Measurements from ENCODE around the gene RXFP4. TPM values are rescaled to one million over a fixed set of nuclear protein-coding genes. Genes with fewer than 3 reads are reported as not detected.
A peak's percentile ranks its signal among the peaks of the same experiment; 100 is the strongest.

RXFP4 gene
- total and polyA plus RNA-seq, 9 of the 15 experiments (the other 6 are each of a cell fraction or from before 2014, with no cell fraction given), result 0.64 TPM; not detected in 8

DNA sequence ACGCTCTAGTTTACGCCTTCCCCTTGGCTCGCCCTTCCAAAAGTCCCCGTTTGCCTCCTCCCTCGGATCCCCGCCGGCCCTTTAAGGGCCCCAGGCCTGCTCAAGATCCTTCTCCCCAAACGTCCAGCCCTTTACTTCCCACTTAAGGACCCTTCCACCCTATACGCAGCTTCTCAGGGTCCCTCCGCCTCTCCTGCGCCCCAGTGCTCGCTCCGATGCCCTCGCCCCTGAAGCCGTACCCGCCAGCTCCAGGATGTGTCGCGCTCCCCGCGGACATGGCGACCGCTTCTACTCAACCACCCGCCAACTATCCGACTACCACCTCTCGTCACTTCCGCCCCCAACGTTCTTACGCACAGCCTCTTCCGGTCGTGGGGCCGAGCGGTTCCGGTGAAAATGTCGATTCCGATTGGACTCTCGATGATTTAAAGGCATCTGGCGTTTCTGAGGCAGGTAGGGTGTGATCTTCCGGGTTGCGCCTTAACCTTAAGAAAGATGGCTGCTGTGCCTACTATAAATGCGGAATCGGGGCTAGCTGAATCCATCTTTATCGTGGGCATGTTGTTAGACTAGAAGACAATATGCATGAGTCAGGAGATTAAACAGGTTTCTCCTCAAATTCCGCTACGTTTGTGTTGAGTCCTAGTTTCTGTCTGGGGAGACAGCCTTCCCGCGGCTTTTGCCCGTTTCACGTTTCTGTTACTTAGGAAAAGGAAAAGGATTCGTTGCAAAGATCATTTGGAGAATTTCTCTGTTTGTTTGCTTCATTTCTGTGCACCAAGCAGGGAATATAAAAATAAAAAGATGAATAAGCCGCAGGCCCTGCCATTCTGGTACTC is 7.1 kb upstream of the RXFP4 start, which contains the start of gene KHDC4 (continued):
- peak; percentile 85 for TF ChIP-seq LARP7 (IDR thresholded peaks at IDR 0.05)
- TF ChIP-seq ZNF830 (CRISPR knock-in tag; IDR thresholded peaks at IDR 0.05), result no peak; the same call in 1 of the 2 replicates
- TF ChIP-seq MYC (IDR thresholded peaks at IDR 0.05; ENCODE audit: low read depth, low read length), result peak; percentile 88
- peak; percentile 81; the same call in 1 of the 2 replicates for TF ChIP-seq MYC (CRISPR knock-in tag; IDR thresholded peaks at IDR 0.05; ENCODE audit: borderline replicate concordance, low read depth)
- no peak for TF ChIP-seq TCF7L2 (IDR thresholded peaks at IDR 0.05; ENCODE audit: low read depth, low read length)
- no peak for TF ChIP-seq ZNF507 (tag; conservative IDR thresholded peaks at IDR 0.05)
- TF ChIP-seq ZNF121 (CRISPR knock-in tag; conservative IDR thresholded peaks at IDR 0.05), result no peak
- TF ChIP-seq, protein P1, sequence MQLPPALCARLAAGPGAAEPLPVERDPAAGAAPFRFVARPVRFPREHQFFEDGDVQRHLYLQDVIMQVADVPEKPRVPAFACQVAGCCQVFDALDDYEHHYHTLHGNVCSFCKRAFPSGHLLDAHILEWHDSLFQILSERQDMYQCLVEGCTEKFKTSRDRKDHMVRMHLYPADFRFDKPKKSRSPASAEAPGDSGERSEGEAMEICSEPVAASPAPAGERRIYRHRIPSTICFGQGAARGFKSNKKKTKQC (CRISPR knock-in tag; IDR thresholded peaks at IDR 0.05), result peak; percentile 50; the same call in 1 of the 2 replicates
- TF ChIP-seq, protein P2, sequence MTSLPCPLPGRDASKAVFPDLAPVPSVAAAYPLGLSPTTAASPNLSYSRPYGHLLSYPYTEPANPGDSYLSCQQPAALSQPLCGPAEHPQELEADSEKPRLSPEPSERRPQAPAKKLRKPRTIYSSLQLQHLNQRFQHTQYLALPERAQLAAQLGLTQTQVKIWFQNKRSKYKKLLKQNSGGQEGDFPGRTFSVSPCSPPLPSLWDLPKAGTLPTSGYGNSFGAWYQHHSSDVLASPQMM (CRISPR knock-in tag; IDR thresholded peaks at IDR 0.05), result no peak
- TF ChIP-seq, protein P3, sequence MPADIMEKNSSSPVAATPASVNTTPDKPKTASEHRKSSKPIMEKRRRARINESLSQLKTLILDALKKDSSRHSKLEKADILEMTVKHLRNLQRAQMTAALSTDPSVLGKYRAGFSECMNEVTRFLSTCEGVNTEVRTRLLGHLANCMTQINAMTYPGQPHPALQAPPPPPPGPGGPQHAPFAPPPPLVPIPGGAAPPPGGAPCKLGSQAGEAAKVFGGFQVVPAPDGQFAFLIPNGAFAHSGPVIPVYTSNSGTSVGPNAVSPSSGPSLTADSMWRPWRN (IDR thresholded peaks at IDR 0.05; ENCODE audit: low read depth), result no peak; the same call in none of the 2 replicates
- TF ChIP-seq HNRNPUL1 (IDR thresholded peaks at IDR 0.05; ENCODE audit: low read length), result no peak
- no peak for TF ChIP-seq TCF7 (IDR thresholded peaks at IDR 0.05; ENCODE audit: borderline replicate concordance)
- TF ChIP-seq KLF10 (CRISPR knock-in tag; IDR thresholded peaks at IDR 0.05), result no peak
- TF ChIP-seq ZNF668 (CRISPR knock-in tag; IDR thresholded peaks at IDR 0.05), result no peak
- TF ChIP-seq MTA3 (IDR thresholded peaks at IDR 0.05; ENCODE audit: borderline replicate concordance), result peak; percentile 91
- peak; percentile 98 for TF ChIP-seq ELF1 (tag; IDR thresholded peaks at IDR 0.05)
- TF ChIP-seq, protein P4, sequence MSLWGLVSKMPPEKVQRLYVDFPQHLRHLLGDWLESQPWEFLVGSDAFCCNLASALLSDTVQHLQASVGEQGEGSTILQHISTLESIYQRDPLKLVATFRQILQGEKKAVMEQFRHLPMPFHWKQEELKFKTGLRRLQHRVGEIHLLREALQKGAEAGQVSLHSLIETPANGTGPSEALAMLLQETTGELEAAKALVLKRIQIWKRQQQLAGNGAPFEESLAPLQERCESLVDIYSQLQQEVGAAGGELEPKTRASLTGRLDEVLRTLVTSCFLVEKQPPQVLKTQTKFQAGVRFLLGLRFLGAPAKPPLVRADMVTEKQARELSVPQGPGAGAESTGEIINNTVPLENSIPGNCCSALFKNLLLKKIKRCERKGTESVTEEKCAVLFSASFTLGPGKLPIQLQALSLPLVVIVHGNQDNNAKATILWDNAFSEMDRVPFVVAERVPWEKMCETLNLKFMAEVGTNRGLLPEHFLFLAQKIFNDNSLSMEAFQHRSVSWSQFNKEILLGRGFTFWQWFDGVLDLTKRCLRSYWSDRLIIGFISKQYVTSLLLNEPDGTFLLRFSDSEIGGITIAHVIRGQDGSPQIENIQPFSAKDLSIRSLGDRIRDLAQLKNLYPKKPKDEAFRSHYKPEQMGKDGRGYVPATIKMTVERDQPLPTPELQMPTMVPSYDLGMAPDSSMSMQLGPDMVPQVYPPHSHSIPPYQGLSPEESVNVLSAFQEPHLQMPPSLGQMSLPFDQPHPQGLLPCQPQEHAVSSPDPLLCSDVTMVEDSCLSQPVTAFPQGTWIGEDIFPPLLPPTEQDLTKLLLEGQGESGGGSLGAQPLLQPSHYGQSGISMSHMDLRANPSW (CRISPR knock-in tag; IDR thresholded peaks at IDR 0.05), result no peak
- TF ChIP-seq, protein P5, sequence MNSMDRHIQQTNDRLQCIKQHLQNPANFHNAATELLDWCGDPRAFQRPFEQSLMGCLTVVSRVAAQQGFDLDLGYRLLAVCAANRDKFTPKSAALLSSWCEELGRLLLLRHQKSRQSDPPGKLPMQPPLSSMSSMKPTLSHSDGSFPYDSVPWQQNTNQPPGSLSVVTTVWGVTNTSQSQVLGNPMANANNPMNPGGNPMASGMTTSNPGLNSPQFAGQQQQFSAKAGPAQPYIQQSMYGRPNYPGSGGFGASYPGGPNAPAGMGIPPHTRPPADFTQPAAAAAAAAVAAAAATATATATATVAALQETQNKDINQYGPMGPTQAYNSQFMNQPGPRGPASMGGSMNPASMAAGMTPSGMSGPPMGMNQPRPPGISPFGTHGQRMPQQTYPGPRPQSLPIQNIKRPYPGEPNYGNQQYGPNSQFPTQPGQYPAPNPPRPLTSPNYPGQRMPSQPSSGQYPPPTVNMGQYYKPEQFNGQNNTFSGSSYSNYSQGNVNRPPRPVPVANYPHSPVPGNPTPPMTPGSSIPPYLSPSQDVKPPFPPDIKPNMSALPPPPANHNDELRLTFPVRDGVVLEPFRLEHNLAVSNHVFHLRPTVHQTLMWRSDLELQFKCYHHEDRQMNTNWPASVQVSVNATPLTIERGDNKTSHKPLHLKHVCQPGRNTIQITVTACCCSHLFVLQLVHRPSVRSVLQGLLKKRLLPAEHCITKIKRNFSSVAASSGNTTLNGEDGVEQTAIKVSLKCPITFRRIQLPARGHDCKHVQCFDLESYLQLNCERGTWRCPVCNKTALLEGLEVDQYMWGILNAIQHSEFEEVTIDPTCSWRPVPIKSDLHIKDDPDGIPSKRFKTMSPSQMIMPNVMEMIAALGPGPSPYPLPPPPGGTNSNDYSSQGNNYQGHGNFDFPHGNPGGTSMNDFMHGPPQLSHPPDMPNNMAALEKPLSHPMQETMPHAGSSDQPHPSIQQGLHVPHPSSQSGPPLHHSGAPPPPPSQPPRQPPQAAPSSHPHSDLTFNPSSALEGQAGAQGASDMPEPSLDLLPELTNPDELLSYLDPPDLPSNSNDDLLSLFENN (IDR thresholded peaks at IDR 0.05; ENCODE audit: low read depth in 2 of 2, low read length in 2 of 2), result 0 out of 4 replicates have a peak, but pooled peaks of 1 of the 2 experiments have one; percentile 39
- peak; percentile 100 for TF ChIP-seq SUPT5H (IDR thresholded peaks at IDR 0.05)
- peak; percentile 96 for TF ChIP-seq BRD4 (IDR thresholded peaks at IDR 0.05)
